ENCODE results near the gene TSPAN18. TPM values are rescaled to one million over a fixed set of nuclear protein-coding genes. Genes with fewer than 3 reads are reported as not detected.

The TSPAN18 gene
- total RNA-seq, 1 donor from 2014 or later, result 38.4 TPM

GRCh38 chr11:44931466-44931865 lies 204.7 kb downstream of the TSPAN18 start:
- Histone ChIP-seq H3K9me3 (no peaks in the 10 kb centered on the region), H3K36me3 (peaks cover 24% of the 10 kb centered on the region), H3K4me1 (peaks cover under 1% of the 10 kb centered on the region), H3K4me3 (no peak overlapping the region), H3K27me3 (ENCODE audit: low read depth) (no peaks in the 10 kb centered on the region), H3K27ac (no peak overlapping the region)
- TF ChIP-seq, protein P1, sequence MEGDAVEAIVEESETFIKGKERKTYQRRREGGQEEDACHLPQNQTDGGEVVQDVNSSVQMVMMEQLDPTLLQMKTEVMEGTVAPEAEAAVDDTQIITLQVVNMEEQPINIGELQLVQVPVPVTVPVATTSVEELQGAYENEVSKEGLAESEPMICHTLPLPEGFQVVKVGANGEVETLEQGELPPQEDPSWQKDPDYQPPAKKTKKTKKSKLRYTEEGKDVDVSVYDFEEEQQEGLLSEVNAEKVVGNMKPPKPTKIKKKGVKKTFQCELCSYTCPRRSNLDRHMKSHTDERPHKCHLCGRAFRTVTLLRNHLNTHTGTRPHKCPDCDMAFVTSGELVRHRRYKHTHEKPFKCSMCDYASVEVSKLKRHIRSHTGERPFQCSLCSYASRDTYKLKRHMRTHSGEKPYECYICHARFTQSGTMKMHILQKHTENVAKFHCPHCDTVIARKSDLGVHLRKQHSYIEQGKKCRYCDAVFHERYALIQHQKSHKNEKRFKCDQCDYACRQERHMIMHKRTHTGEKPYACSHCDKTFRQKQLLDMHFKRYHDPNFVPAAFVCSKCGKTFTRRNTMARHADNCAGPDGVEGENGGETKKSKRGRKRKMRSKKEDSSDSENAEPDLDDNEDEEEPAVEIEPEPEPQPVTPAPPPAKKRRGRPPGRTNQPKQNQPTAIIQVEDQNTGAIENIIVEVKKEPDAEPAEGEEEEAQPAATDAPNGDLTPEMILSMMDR (IDR thresholded peaks at IDR 0.05), result no peak
- no peak for DNase-seq
- intact Hi-C loops (cut with DNase I), result no loop called here
- no peak for ATAC-seq

- no peaks in the 10 kb centered on the region for H3K9me3 ChIP-seq
- H3K4me3 ChIP-seq, result no peak overlapping the region
- peaks cover 4% of the 10 kb centered on the region for H3K4me1 ChIP-seq
- DNase-seq (no peak), ATAC-seq (no peak)
- peaks cover 41% of the 10 kb centered on the region for H3K36me3 ChIP-seq
- no peaks in the 10 kb centered on the region for H3K27me3 ChIP-seq (ENCODE audit: low read depth)
- TF ChIP-seq, protein P1 (IDR thresholded peaks at IDR 0.05), result no peak
- H3K27ac ChIP-seq, result no peak overlapping the region
- intact Hi-C loops (cut with DNase I), result no loop called here
These were observed 207.3 kb downstream of the TSPAN18 start for GRCh38 chr11:44934110-44934509.

DNA sequence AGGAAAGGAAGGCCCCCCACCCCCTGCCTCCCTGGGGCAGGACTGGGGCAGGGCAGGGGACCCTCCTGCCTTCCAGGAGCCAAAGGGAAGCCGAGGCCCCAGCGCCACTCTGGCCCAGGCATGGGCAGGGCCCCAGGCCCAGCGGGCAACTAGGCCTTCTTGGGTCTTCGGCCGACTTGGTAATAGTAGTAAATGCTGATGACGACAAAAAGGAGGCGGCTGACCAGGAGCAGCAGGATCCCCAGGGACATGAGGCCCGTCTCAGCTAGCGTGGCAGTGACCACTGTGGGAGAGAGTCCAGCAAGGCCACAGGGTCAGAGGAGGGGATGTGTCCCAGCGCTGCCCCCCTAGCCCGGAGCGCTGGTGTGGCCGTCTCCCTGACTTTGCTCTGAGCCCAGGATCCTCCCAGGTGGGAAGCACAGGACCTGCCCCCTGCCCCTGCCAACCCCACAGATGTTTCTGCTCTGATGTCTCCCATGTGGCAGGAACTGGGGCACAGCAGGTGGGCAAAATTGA lies 208.0 kb downstream of the TSPAN18 start:
- H3K36me3 ChIP-seq, result peaks cover 41% of the 10 kb centered on the region
- no peak overlapping the region for H3K4me3 ChIP-seq
- H3K9me3 ChIP-seq, result no peaks in the 10 kb centered on the region
- H3K27ac ChIP-seq, result no peak overlapping the region
- DNase-seq, result no peak
- H3K4me1 ChIP-seq, result peaks cover 9% of the 10 kb centered on the region
- no peak for ATAC-seq
- TF ChIP-seq, protein P1 (IDR thresholded peaks at IDR 0.05), result no peak
- H3K27me3 ChIP-seq (ENCODE audit: low read depth), result no peaks in the 10 kb centered on the region
- intact Hi-C loops (cut with DNase I), result loop anchor here (5.0 kb wide), 1 partner anchor 168 kb away; no protein-coding TSS in a partner anchor

- intact Hi-C loops (cut with DNase I), result loop anchor here (5.0 kb wide), 1 partner anchor 166 kb away; no protein-coding TSS in a partner anchor
- no peaks in the 10 kb centered on the region for H3K27me3 ChIP-seq (ENCODE audit: low read depth)
- H3K27ac ChIP-seq, result no peak overlapping the region
- ATAC-seq (peak; percentile 84 to 85), DNase-seq (peak; percentile 81)
- no peaks in the 10 kb centered on the region for H3K9me3 ChIP-seq
- no peak overlapping the region for H3K4me3 ChIP-seq
- peaks cover 15% of the 10 kb centered on the region for H3K4me1 ChIP-seq
- TF ChIP-seq, protein P1 (IDR thresholded peaks at IDR 0.05), result peak; percentile 97
- H3K36me3 ChIP-seq, result peaks cover 41% of the 10 kb centered on the region
These were observed 209.8 kb downstream of the TSPAN18 start for GRCh38 chr11:44936525-44936924.

DNA sequence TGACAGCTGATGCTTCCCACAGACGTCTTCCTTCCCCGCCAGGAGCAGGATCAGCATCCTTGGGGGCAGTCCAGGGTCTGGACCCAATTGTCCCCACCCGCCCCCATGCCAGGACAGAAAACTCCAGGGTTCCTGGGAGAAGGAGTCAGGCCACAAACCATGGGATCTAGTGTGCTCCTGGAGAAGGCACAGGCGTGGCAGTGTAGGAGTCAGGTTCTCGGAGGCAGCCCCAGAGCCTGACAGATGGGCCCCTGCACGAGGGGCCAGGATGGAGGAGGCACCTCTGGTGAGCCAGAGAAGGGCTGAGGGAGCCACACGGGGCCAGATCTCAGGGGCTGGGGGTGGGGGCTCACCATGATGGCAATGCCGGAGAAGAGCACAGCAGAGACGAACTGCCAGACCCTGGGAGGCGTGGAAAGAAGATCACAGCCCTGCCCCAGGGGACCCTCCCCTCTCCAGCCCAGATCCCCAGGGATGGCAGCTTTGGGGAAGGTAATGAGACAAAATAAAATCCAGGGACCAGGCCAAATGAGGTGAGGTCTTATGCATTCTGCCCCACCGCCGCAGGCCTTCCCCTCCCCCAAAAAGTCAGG lies 210.3 kb downstream of the TSPAN18 start:
- no peak for DNase-seq
- Histone ChIP-seq H3K27me3 (ENCODE audit: low read depth) (no peaks in the 10 kb centered on the region), H3K9me3 (no peaks in the 10 kb centered on the region), H3K36me3 (peaks cover 41% of the 10 kb centered on the region), H3K4me3 (no peak overlapping the region), H3K27ac (no peak overlapping the region), H3K4me1 (peaks cover 15% of the 10 kb centered on the region)
- ATAC-seq, result no peak
- TF ChIP-seq, protein P1 (IDR thresholded peaks at IDR 0.05), result no peak
- intact Hi-C loops (cut with DNase I), result loop anchor here (5.0 kb wide), 1 partner anchor 165 kb away; no protein-coding TSS in a partner anchor

All from lower lobe of right lung (tissue), 2 donors.